Measurements from ENCODE around the gene MADCAM1. TPM values are rescaled to one million over a fixed set of nuclear protein-coding genes. Genes with fewer than 3 reads are reported as not detected.

MADCAM1 gene
- total RNA-seq, 1 donor from 2014 or later: 2.6 TPM

DNA sequence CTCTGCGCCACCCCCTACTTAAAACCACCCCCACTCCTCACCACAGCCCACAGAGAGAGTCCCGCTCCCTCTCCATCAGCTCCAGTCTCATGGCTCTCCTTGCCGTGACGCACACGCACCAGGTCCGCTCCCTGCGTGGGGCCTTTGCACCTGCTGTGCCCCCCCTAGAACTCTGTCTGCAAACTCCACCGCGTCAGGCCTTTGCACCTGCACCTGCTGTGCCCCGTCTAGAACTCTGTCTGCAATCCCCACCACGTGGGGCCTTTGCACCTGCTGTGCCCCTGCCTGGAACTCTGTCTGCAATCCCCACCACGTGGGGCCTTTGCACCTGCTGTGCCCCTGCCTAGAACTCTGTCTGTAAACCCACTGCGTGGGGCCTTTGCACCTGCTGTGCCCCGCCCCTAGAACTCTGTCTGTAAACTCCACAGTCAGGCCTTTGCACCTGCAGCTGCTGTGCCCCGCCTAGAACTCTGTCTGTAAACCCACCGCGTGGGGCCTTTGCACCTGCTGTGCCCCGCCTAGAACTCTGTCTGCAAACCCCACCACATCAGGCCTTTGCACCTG is 39.7 kb upstream of the MADCAM1 start:
- no peak overlapping the region for H3K4me3 ChIP-seq (ENCODE audit: low read length in 3 of 3)
- no peak overlapping the region for H3K27ac ChIP-seq (ENCODE audit: low read depth, low read length)
- no peaks in the 10 kb centered on the region for H3K36me3 ChIP-seq (ENCODE audit: control insufficient read depth in 3 of 3, insufficient read depth in 3 of 3, low read length in 3 of 3)
- H3K9me3 ChIP-seq (ENCODE audit: control insufficient read depth in 3 of 3, low read length in 3 of 3): no peaks in the 10 kb centered on the region
- peaks cover 0 to 6% (median 4%) of the 10 kb centered on the region in 3 donors for H3K27me3 ChIP-seq (ENCODE audit: control insufficient read depth in 3 of 3, insufficient read depth in 3 of 3, low read length in 3 of 3)
- H3K4me1 ChIP-seq (ENCODE audit: control insufficient read depth in 3 of 3, insufficient read depth in 3 of 3, low read length in 3 of 3): peaks cover 0 to 5% (median 5%) of the 10 kb centered on the region in 3 donors
- no peak overlapping the region for H3K9ac ChIP-seq (ENCODE audit: low read depth in 1 of 3, low read length in 3 of 3)

DNA sequence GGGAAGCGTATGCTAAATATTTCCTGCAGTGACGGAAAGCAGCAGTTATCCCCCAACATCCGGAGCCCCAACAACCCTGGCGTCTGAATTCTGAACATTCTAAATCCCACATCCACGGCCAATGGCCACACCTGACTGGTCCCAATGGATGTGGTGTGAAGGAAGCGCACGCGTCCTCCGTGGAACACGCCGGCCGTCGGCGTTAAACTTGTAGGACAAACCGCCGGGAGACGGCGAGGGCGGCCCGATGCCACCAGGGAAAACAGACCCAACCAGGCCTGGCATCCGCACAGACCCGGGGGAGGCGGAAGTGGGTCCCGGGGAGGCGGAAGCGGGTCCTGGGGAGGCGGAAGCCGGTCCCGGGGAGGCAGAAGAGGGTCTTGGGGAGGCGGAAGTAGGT is 38.6 kb upstream of the MADCAM1 start:
- Histone ChIP-seq H3K4me3 (ENCODE audit: low read length in 3 of 3) (no peak overlapping the region), H3K9me3 (ENCODE audit: control insufficient read depth in 3 of 3, low read length in 3 of 3) (no peaks in the 10 kb centered on the region), H3K9ac (ENCODE audit: low read depth in 1 of 3, low read length in 3 of 3) (no peak overlapping the region), H3K27me3 (ENCODE audit: control insufficient read depth in 3 of 3, insufficient read depth in 3 of 3, low read length in 3 of 3) (peaks cover 0 to 15% (median 11%) of the 10 kb centered on the region in 3 donors), H3K36me3 (ENCODE audit: control insufficient read depth in 3 of 3, insufficient read depth in 3 of 3, low read length in 3 of 3) (no peaks in the 10 kb centered on the region), H3K4me1 (ENCODE audit: control insufficient read depth in 3 of 3, insufficient read depth in 3 of 3, low read length in 3 of 3) (peaks cover 0 to 8% (median 8%) of the 10 kb centered on the region in 3 donors), H3K27ac (ENCODE audit: low read depth, low read length) (no peak overlapping the region)

DNA sequence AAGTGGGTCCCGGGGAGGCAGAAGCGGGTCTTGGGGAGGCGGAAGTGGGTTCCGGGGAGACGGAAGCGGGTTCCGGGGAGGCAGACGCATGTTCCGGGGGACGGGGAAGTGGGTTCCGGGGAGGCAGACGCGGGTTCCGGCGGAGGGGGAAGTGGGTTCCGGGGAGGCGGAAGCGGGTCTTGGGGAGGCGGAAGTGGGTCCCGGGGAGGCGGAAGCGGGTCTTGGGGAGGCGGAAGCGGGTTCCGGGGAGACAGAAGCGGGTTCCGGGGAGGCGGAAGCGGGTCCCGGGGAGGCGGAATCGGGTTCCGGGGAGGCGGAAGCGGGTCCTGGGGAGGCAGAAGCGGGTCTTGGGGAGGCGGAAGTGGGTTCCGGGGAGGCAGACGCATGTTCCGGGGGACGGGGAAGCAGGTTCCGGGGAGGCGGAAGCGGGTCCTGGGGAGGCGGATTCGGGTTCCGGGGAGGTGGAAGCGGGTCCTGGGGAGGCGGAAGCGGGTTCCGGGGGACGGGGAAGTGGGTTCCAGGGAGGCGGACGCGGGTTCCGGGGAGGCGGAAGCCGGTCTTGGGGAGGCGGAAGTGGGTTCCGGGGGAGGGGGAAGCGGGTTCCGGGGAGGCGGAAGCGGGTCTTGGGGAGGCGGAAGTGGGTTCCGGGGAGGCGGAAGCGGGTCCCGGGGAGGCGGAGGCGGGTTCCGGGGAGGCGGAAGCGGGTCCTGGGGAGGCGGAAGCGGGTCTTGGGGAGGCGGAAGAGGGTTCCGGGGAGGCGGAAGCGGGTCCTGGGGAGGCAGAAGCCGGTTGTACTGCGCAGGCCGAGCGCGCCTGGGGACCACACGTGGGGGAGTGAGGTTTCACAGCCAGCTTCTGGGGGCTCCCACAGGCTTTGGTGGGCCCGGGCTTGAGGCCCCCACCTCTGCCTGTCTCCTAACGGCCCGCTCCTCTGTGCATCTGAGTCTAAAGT is 37.9 kb upstream of the MADCAM1 start:
- Histone ChIP-seq H3K4me1 (ENCODE audit: control insufficient read depth in 3 of 3, insufficient read depth in 3 of 3, low read length in 3 of 3) (peaks cover 0 to 8% (median 8%) of the 10 kb centered on the region in 3 donors), H3K36me3 (ENCODE audit: control insufficient read depth in 3 of 3, insufficient read depth in 3 of 3, low read length in 3 of 3) (no peaks in the 10 kb centered on the region), H3K27ac (ENCODE audit: low read depth, low read length) (no peak overlapping the region), H3K4me3 (ENCODE audit: low read length in 3 of 3) (no peak overlapping the region), H3K9ac (ENCODE audit: low read depth in 1 of 3, low read length in 3 of 3) (no peak overlapping the region), H3K9me3 (ENCODE audit: control insufficient read depth in 3 of 3, low read length in 3 of 3) (no peaks in the 10 kb centered on the region), H3K27me3 (ENCODE audit: control insufficient read depth in 3 of 3, insufficient read depth in 3 of 3, low read length in 3 of 3) (peaks cover 0 to 16% (median 11%) of the 10 kb centered on the region in 3 donors)

DNA sequence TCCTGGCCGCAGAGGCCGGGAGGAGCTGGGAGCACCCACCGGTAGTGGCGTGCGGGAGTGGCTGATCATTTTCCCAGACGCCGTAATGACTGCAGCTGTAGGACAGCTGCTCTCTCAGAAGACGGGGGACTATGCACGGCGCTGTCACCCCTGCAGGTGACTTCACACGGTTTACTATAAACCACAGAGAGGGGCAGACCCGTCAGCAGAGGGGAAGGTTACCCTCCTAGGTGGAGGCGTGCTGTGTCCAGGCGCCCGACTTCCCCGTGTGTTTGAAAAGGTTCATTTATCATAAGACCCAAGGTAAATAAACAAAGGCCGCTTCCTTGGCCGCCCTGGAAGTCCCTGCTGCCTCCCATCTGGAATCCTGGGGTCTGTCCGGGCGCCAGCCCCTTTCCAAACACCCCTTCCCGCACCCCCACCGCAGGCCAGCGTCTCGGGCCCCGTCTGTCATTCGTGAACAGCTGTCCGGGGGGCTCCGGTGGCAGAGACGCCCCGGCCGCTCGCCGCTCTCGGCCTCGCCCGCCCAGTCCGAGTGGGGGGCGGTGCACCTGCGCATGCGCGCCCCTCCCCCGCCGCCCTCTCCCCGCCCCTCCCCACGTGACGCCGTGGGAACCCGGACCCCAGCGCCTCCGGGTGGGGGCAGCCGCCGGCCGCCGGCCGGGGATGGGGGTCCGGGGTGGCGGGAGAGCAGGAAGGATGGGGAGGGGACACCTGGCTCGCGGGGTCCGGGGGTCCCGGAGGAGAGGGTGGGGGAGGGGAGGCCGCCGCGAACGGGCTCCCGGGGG is 36.4 kb upstream of the MADCAM1 start:
- Histone ChIP-seq H3K36me3 (ENCODE audit: control insufficient read depth in 3 of 3, insufficient read depth in 3 of 3, low read length in 3 of 3) (no peaks in the 10 kb centered on the region), H3K9ac (ENCODE audit: low read depth in 1 of 3, low read length in 3 of 3) (peak overlapping the region; percentile 65 to 80 (median 77)), H3K4me1 (ENCODE audit: control insufficient read depth in 3 of 3, insufficient read depth in 3 of 3, low read length in 3 of 3) (peaks cover 0 to 8% (median 8%) of the 10 kb centered on the region in 3 donors), H3K9me3 (ENCODE audit: control insufficient read depth in 3 of 3, low read length in 3 of 3) (no peaks in the 10 kb centered on the region), H3K27ac (ENCODE audit: low read depth, low read length) (peak overlapping the region; percentile 72), H3K4me3 (ENCODE audit: low read length in 3 of 3) (peak overlapping the region; percentile 39 to 76 (median 72)), H3K27me3 (ENCODE audit: control insufficient read depth in 3 of 3, insufficient read depth in 3 of 3, low read length in 3 of 3) (peaks cover 0 to 16% (median 11%) of the 10 kb centered on the region in 3 donors)

DNA sequence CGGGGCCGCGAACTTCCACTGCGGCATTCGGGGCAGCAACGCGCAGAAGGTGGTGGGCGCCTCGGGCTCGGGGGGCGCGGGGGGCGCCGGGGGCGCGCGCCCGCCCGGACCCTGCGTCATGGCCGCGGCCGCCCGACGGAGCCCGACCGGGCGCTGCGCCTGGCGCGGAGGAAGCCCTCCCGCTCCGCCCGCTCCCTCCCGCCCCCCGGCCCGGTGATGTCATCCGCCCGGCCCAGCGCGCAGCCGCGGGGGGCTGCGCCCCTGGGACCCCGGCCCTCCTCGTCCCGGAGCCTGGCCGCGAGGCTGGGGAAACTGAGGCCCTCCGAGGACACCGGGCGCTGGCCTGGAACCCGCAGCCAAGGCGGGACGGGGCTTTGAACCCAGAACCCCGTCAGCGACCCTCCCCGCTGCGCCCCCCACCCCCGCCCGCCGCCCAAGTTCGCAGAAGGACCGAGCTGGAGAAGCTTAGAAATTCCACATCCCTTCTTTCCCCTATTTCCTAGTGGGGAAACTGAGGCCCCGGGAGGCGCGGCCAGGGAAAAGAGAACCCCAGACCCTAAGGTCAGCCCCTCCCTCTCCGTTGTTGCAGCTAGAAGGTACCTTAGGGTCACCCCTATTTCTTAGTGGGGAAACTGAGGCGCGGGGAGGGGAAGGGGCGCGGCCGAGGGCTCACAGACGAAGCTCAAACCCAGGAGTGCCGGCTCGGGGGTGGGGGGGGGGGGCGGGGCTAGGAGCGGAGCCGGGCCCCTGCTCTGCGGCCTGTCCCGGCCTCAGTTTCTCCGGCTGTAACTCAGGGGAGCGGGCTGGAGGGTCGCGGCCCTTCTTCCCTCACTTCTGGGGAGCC is 35.2 kb upstream of the MADCAM1 start, which contains the start of gene SHC2:
Gene SHC2 (minus strand): TSS at position 157 of the 844 bp plus-strand sequence. CDS start 37 bp downstream, at position 120.
- Histone ChIP-seq H3K9me3 (ENCODE audit: control insufficient read depth in 3 of 3, low read length in 3 of 3) (no peaks in the 10 kb centered on the region), H3K27ac (ENCODE audit: low read depth, low read length) (peak within 1 kb of the TSS; percentile 72), H3K4me3 (ENCODE audit: low read length in 3 of 3) (peak within 1 kb of the TSS; percentile 39 to 76 (median 72)), H3K36me3 (ENCODE audit: control insufficient read depth in 3 of 3, insufficient read depth in 3 of 3, low read length in 3 of 3) (no peaks in the 10 kb centered on the region), H3K4me1 (ENCODE audit: control insufficient read depth in 3 of 3, insufficient read depth in 3 of 3, low read length in 3 of 3) (peaks cover 0 to 8% (median 8%) of the 10 kb centered on the region in 3 donors), H3K9ac (ENCODE audit: low read depth in 1 of 3, low read length in 3 of 3) (peak within 1 kb of the TSS; percentile 65 to 80 (median 77)), H3K27me3 (ENCODE audit: control insufficient read depth in 3 of 3, insufficient read depth in 3 of 3, low read length in 3 of 3) (peaks cover 0 to 16% (median 11%) of the 10 kb centered on the region in 3 donors)

DNA sequence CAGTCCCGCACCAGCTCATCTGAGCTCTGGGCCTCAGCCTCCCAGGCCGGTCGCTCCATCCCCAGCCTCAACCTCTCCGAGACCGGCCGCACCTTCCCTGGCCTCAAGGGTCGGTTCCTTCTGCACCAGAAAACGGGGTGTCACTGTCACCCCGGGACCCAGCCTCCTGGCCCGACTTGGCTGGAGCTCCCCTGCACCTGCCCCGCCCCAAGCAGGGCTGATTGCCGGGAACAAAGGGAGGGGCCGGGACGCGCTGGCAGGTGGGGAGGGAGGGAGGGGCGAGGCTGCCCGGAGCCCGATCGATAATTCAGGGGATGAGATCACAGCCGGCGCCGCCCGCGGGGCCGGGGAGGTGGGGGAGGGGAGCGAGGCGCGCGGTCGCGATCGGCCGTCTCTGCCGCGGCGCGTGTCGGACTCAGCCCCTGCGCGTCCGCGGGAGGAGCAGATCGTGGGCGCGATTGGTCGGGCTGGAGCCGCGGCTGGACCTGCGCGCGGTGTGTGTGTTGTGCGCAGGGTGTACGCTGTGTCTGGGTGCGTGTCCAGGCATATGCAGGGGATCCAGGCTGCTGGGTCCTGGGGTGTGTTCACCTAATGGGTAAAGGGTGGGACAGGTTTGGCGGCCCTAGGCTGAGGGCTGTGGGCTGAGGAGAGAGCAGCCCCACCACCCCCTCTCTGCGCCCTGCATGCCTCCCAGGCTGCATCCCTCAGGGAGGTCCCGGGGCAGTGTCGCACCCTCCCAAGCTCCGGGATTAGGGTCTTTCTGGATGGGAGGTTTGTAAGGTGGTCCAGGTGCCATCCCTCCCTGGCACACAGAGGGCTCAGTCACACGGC is 34.4 kb upstream of the MADCAM1 start:
- H3K27me3 ChIP-seq (ENCODE audit: control insufficient read depth in 3 of 3, insufficient read depth in 3 of 3, low read length in 3 of 3): peaks cover 0 to 16% (median 11%) of the 10 kb centered on the region in 3 donors
- H3K27ac ChIP-seq (ENCODE audit: low read depth, low read length): no peak overlapping the region
- no peaks in the 10 kb centered on the region for H3K9me3 ChIP-seq (ENCODE audit: control insufficient read depth in 3 of 3, low read length in 3 of 3)
- H3K4me3 ChIP-seq (ENCODE audit: low read length in 3 of 3): peak overlapping the region in 2 of 3 donors; percentile 20 to 45
- no peaks in the 10 kb centered on the region for H3K36me3 ChIP-seq (ENCODE audit: control insufficient read depth in 3 of 3, insufficient read depth in 3 of 3, low read length in 3 of 3)
- no peak overlapping the region for H3K9ac ChIP-seq (ENCODE audit: low read depth in 1 of 3, low read length in 3 of 3)
- H3K4me1 ChIP-seq (ENCODE audit: control insufficient read depth in 3 of 3, insufficient read depth in 3 of 3, low read length in 3 of 3): peaks cover 0 to 8% (median 8%) of the 10 kb centered on the region in 3 donors

DNA sequence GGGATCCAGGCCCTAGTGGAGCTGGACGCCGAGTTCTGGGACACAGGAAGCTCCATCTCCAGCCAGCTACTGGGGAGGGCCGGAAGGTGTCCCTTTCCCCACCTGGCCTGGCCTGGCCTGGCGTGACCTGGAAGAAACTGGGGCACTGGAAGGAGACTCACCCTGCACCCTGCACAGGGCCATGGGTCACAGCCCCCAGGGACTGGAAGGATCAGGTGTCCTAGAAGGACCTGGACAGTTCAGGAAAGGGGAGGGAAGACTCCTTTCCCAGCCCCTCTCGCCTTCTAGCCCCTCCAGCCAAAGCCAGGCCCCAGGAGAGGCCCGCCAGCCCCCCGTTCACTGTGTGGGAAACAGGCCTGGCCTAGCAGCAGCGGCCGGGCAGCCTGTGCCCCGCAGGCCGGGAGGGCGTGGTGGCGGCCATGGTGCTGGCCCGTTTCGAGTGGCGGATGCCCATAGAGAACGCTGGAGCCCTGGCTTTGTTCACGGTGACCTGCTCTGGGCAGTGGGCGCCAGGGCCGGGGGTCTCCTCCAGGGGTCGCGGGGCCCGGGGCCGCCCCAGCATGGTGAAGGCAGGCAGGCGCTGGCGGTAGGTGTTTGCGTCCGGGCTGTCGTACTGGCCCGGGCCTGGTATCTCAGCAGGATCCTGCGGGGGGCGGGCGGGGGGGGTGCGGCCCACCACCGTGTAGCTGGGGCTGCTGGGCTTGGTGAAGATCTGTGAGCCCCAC is 32.6 kb upstream of the MADCAM1 start:
- H3K36me3 ChIP-seq (ENCODE audit: control insufficient read depth in 3 of 3, insufficient read depth in 3 of 3, low read length in 3 of 3): no peaks in the 10 kb centered on the region
- H3K9ac ChIP-seq (ENCODE audit: low read depth in 1 of 3, low read length in 3 of 3): no peak overlapping the region
- H3K27ac ChIP-seq (ENCODE audit: low read depth, low read length): no peak overlapping the region
- H3K9me3 ChIP-seq (ENCODE audit: control insufficient read depth in 3 of 3, low read length in 3 of 3): no peaks in the 10 kb centered on the region
- H3K4me3 ChIP-seq (ENCODE audit: low read length in 3 of 3): no peak overlapping the region
- peaks cover 0 to 16% (median 11%) of the 10 kb centered on the region in 3 donors for H3K27me3 ChIP-seq (ENCODE audit: control insufficient read depth in 3 of 3, insufficient read depth in 3 of 3, low read length in 3 of 3)
- peaks cover 0 to 8% (median 8%) of the 10 kb centered on the region in 3 donors for H3K4me1 ChIP-seq (ENCODE audit: control insufficient read depth in 3 of 3, insufficient read depth in 3 of 3, low read length in 3 of 3)

DNA sequence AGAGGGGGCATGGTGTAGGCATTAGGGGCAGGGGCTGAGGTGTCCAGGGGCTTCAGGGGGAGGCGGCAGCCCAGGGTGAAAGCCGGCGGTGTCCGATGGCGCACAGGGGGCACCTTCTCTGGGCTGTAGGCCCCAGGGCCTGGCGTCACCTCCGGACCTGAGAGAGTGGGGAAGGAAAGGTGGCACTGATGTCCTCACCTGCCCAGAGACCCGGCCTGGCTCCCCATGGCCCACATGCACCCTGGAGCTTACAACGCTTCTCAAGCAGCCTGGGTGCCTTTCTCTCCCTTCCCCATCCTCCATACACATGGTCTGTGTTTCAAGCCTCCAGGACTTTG is 32.1 kb upstream of the MADCAM1 start:
- Histone ChIP-seq H3K27me3 (ENCODE audit: control insufficient read depth in 3 of 3, insufficient read depth in 3 of 3, low read length in 3 of 3) (peaks cover 0 to 16% (median 11%) of the 10 kb centered on the region in 3 donors), H3K36me3 (ENCODE audit: control insufficient read depth in 3 of 3, insufficient read depth in 3 of 3, low read length in 3 of 3) (no peaks in the 10 kb centered on the region), H3K4me1 (ENCODE audit: control insufficient read depth in 3 of 3, insufficient read depth in 3 of 3, low read length in 3 of 3) (peaks cover 0 to 8% (median 8%) of the 10 kb centered on the region in 3 donors), H3K9me3 (ENCODE audit: control insufficient read depth in 3 of 3, low read length in 3 of 3) (no peaks in the 10 kb centered on the region), H3K4me3 (ENCODE audit: low read length in 3 of 3) (no peak overlapping the region), H3K9ac (ENCODE audit: low read depth in 1 of 3, low read length in 3 of 3) (no peak overlapping the region), H3K27ac (ENCODE audit: low read depth, low read length) (no peak overlapping the region)

Data from skeletal muscle tissue (tissue), 4 donors.